HFFc6 (cell line): ENCODE measurements around the gene CHCHD6. TPM values are rescaled to one million over a fixed set of nuclear protein-coding genes. Genes with fewer than 3 reads are reported as not detected.
A peak's percentile ranks its signal among the peaks of the same experiment; 100 is the strongest.

Experiments
- DNase-seq: peaks from one replicate; pipeline ENCODE4 v3.0.0-alpha.2; 2018
- H3K27ac Mint-ChIP-seq: 2 replicates; pipeline ENCODE4 v1.8.0; 2020; ENCODE audit warnings: mild to moderate bottlenecking, mixed read lengths
- H3K27me3 Mint-ChIP-seq: 2 replicates; pipeline ENCODE4 v1.8.0; 2021; ENCODE audit warnings: mild to moderate bottlenecking, moderate library complexity, mixed read lengths; ENCODE audit not compliant: insufficient read depth
- H3K36me3 Mint-ChIP-seq: 2 replicates; pipeline ENCODE4 v1.8.0; 2021; ENCODE audit warnings: low read depth, mixed read lengths
- H3K4me1 Mint-ChIP-seq: 2 replicates; pipeline ENCODE4 v1.8.0; 2020; ENCODE audit warnings: low read depth, mixed read lengths
- H3K4me3 Mint-ChIP-seq: 2 replicates; pipeline ENCODE4 v1.8.0; 2020; ENCODE audit warnings: mild to moderate bottlenecking, moderate library complexity, mixed read lengths
- H3K9me3 Mint-ChIP-seq: 2 replicates; pipeline ENCODE4 v1.8.0; 2020; ENCODE audit warnings: mild to moderate bottlenecking, mixed read lengths
- CTCF ChIP-seq: fragments of 200-600 bp; sonication (generic); IDR thresholded peaks from 2 replicates; pipeline ENCODE4 v1.5.0; 2021; ENCODE audit warnings: antibody characterized with exemption, mild to moderate bottlenecking
- total RNA-seq, 6 experiments: library from RNA; stranded (reverse); fragmentation: NEBNext Ultra II Directional; extraction: Animal tissue kit (Norgen Biotek cat#: 25700); gene quantifications; 2 replicates in 1 of 6; 3 replicates in 5 of 6; pipeline ENCODE4 v1.2.3, GENCODE V29; 2021

Gene CHCHD6
- total RNA-seq, 6 experiments from 2014 or later, result 18.6 to 22.9 (median 19.9) TPM

GRCh38 chr3:126972866-126973265 is 268.8 kb downstream of the CHCHD6 start:
- H3K9me3 Mint-ChIP-seq, result peaks cover 18% of the 10 kb centered on the region
- H3K27ac Mint-ChIP-seq, result no peak overlapping the region
- peak; percentile 24; the same call in 1 of the 2 replicates for TF ChIP-seq CTCF
- peaks cover 9% of the 10 kb centered on the region for H3K36me3 Mint-ChIP-seq
- no peak for DNase-seq
- H3K4me3 Mint-ChIP-seq, result no peak overlapping the region
- peaks cover 17% of the 10 kb centered on the region for H3K27me3 Mint-ChIP-seq
- H3K4me1 Mint-ChIP-seq, result peaks cover 14% of the 10 kb centered on the region; the same call in 1 of the 2 replicates

GRCh38 chr3:126973814-126974213 is 269.8 kb downstream of the CHCHD6 start:
- Mint-ChIP-seq H3K27ac (no peak overlapping the region), H3K4me3 (no peak overlapping the region), H3K4me1 (peaks cover 14% of the 10 kb centered on the region; the same call in 1 of the 2 replicates), H3K36me3 (peaks cover 9% of the 10 kb centered on the region), H3K27me3 (peaks cover 13% of the 10 kb centered on the region), H3K9me3 (peaks cover 18% of the 10 kb centered on the region)
- TF ChIP-seq CTCF, result no peak
- DNase-seq, result no peak

- DNase-seq, result no peak
- Mint-ChIP-seq H3K27me3 (peaks cover 15% of the 10 kb centered on the region), H3K4me3 (no peak overlapping the region), H3K36me3 (peaks cover 9% of the 10 kb centered on the region), H3K9me3 (peaks cover 18% of the 10 kb centered on the region), H3K4me1 (peaks cover 13% of the 10 kb centered on the region; the same call in 1 of the 2 replicates), H3K27ac (no peak overlapping the region)
- TF ChIP-seq CTCF, result no peak
These were observed 270.7 kb downstream of the CHCHD6 start for GRCh38 chr3:126974756-126975155.

- no peak for DNase-seq
- Mint-ChIP-seq H3K36me3 (peaks cover 9% of the 10 kb centered on the region), H3K9me3 (peaks cover 18% of the 10 kb centered on the region), H3K27ac (no peak overlapping the region), H3K4me1 (peaks cover 12% of the 10 kb centered on the region), H3K4me3 (no peak overlapping the region), H3K27me3 (peaks cover 7% of the 10 kb centered on the region)
- no peak for TF ChIP-seq CTCF
These were observed 272.9 kb downstream of the CHCHD6 start for GRCh38 chr3:126976906-126977305.

GRCh38 chr3:126977821-126978220 is 273.8 kb downstream of the CHCHD6 start:
- peaks cover 18% of the 10 kb centered on the region for H3K9me3 Mint-ChIP-seq
- peaks cover 9% of the 10 kb centered on the region for H3K36me3 Mint-ChIP-seq
- no peak for DNase-seq
- H3K4me3 Mint-ChIP-seq, result no peak overlapping the region
- peaks cover 5% of the 10 kb centered on the region for H3K27me3 Mint-ChIP-seq
- peaks cover 17% of the 10 kb centered on the region for H3K4me1 Mint-ChIP-seq
- TF ChIP-seq CTCF, result peak; percentile 9; the same call in 1 of the 2 replicates
- H3K27ac Mint-ChIP-seq, result no peak overlapping the region

- H3K4me3 Mint-ChIP-seq, result no peak overlapping the region
- H3K36me3 Mint-ChIP-seq, result peaks cover 9% of the 10 kb centered on the region
- no peak overlapping the region for H3K27ac Mint-ChIP-seq
- no peak for TF ChIP-seq CTCF
- peaks cover 5% of the 10 kb centered on the region for H3K27me3 Mint-ChIP-seq
- peaks cover 18% of the 10 kb centered on the region for H3K9me3 Mint-ChIP-seq
- peaks cover 17% of the 10 kb centered on the region for H3K4me1 Mint-ChIP-seq
- no peak for DNase-seq
These were observed 274.3 kb downstream of the CHCHD6 start for GRCh38 chr3:126978291-126978690.
